B cell (primary cell): ENCODE measurements around the gene TBC1D10A. TPM values are rescaled to one million over a fixed set of nuclear protein-coding genes. Genes with fewer than 3 reads are reported as not detected.

Experiments used
- ATAC-seq: fragments of 200-7000 bp; cut with Tn5 transposase; one replicate; pipeline ENCODE4 v1.10.0; 2021; ENCODE audit warnings: low read depth, mild to moderate bottlenecking, moderate number of reproducible peaks, moderate library complexity
- CTCF ChIA-PET: fragments of 350-600 bp; sonication (Branson Sonifier 250); formaldehyde crosslinking; loops from one replicate; lab custom pipeline; 2021; ENCODE audit warnings: antibody characterized with exemption, inconsistent platforms; lab: Charles Lee
- POLR2A ChIA-PET: fragments of 350-600 bp; sonication (Branson Sonifier 250); formaldehyde crosslinking; loops from one replicate; lab custom pipeline; 2021; ENCODE audit warnings: antibody characterized with exemption; lab: Charles Lee
- DNase-seq: peaks from one replicate; pipeline ENCODE4 v3.0.0; 2013
- H2AFZ ChIP-seq: 2 replicates; pipeline ENCODE4 v1.6.1; 2012; ENCODE audit warnings: mild to moderate bottlenecking, low read depth, low read length; ENCODE audit not compliant: insufficient read depth, poor library complexity, severe bottlenecking
- H3K27ac ChIP-seq, 2 donors: 1 replicate in 1 of 2; 2 replicates in 1 of 2; pipeline ENCODE4 v1.5.1; 2012 to 2013; ENCODE audit warnings: low read length in 2 of 2, mild to moderate bottlenecking in 2 of 2, moderate library complexity in 1 of 2
- H3K27me3 ChIP-seq, 4 experiments: fragments of 200-600 bp in 1 of 4; sonication (generic) in 1 of 4; replicated peaks in 1 of 4; 1 replicate in 2 of 4; 2 replicates in 2 of 4; pipeline versions ENCODE4 v1.6.1 to v1.7.0; 2013 to 2016; ENCODE audit warnings: low read length in 3 of 4, mild to moderate bottlenecking in 2 of 4, mixed read lengths in 1 of 4, moderate library complexity in 1 of 4; ENCODE audit not compliant: insufficient read depth in 4 of 4, control insufficient read depth in 3 of 4; ENCODE audit errors: control extremely low read depth in 1 of 4
- H3K36me3 ChIP-seq, 2 experiments: replicated peaks in 1 of 2; 1 replicate in 1 of 2; 2 replicates in 1 of 2; pipeline versions ENCODE4 v1.6.1 to v1.7.1; 2013; ENCODE audit warnings: low read length in 1 of 2; ENCODE audit not compliant: insufficient read depth in 2 of 2, control insufficient read depth in 1 of 2; ENCODE audit errors: control extremely low read depth in 1 of 2, extremely low read depth in 1 of 2
- H3K4me1 ChIP-seq, 2 donors: fragments of 200-600 bp in 1 of 2; sonication (generic) in 1 of 2; 1 replicate in 1 of 2; 2 replicates in 1 of 2; pipeline versions ENCODE4 v1.5.1 to v1.6.1; 2013 to 2017; ENCODE audit warnings: low read length in 2 of 2; ENCODE audit not compliant: control insufficient read depth in 2 of 2, insufficient read depth in 2 of 2
- H3K4me2 ChIP-seq: replicated peaks from 2 replicates; pipeline ENCODE3; 2012; ENCODE audit warnings: mild to moderate bottlenecking, low read depth, low read length; ENCODE audit not compliant: poor library complexity, severe bottlenecking
- H3K4me3 ChIP-seq, 5 experiments: fragments of 200-600 bp in 1 of 5; sonication (generic) in 1 of 5; 1 replicate in 3 of 5; 2 replicates in 2 of 5; pipeline versions ENCODE4 v1.5.1 to v1.7.0; 2011 to 2016; ENCODE audit warnings: low read length in 4 of 5, mild to moderate bottlenecking in 4 of 5, low read depth in 2 of 5, control low read depth in 1 of 5, moderate library complexity in 1 of 5; ENCODE audit not compliant: insufficient read depth in 1 of 5; ENCODE audit errors: control extremely low read depth in 1 of 5, extremely low read depth in 1 of 5
- H3K79me2 ChIP-seq: fragments of 200-600 bp; sonication (generic); one replicate; pipeline ENCODE4 v1.6.0; 2016; ENCODE audit warnings: low read length; ENCODE audit not compliant: control insufficient read depth, insufficient read depth
- H3K9ac ChIP-seq: fragments of 200-600 bp; sonication (generic); 2 replicates; pipeline ENCODE4 v1.6.1; 2017; ENCODE audit warnings: mild to moderate bottlenecking, low read length, moderate library complexity
- H3K9me3 ChIP-seq, 3 donors: one replicate each; pipeline versions ENCODE4 v1.6.1 to v1.7.1; 2013; ENCODE audit warnings: low read length in 2 of 3; ENCODE audit not compliant: control insufficient read depth in 2 of 3, insufficient read depth in 1 of 3; ENCODE audit errors: control extremely low read depth in 1 of 3
- H4K20me1 ChIP-seq: 2 replicates; pipeline ENCODE4 v1.6.0; 2012; ENCODE audit warnings: mild to moderate bottlenecking, low read length; ENCODE audit not compliant: insufficient read depth, control insufficient read depth, poor library complexity, severe bottlenecking
- H3K27ac Mint-ChIP-seq: one replicate; pipeline ENCODE4 v1.8.0; 2021; ENCODE audit warnings: mixed read lengths
- H3K27me3 Mint-ChIP-seq: one replicate; pipeline ENCODE4 v1.8.0; 2021; ENCODE audit warnings: mixed read lengths
- H3K4me1 Mint-ChIP-seq: one replicate; pipeline ENCODE4 v1.8.0; 2021; ENCODE audit warnings: mixed read lengths
- H3K4me3 Mint-ChIP-seq: one replicate; pipeline ENCODE4 v1.8.0; 2021; ENCODE audit warnings: mixed read lengths
- H3K9me3 Mint-ChIP-seq: one replicate; pipeline ENCODE4 v1.8.0; 2022; ENCODE audit warnings: mixed read lengths; ENCODE audit not compliant: insufficient read depth
- EZH2 ChIP-seq: IDR thresholded peaks from 2 replicates; pipeline ENCODE4 v1.6.1; 2012; ENCODE audit warnings: borderline replicate concordance, low read depth, mild to moderate bottlenecking, moderate library complexity, low read length; ENCODE audit not compliant: insufficient read depth, poor library complexity, severe bottlenecking
- WGBS: methylation state at CpG from one replicate; pipeline ENCODE4 v1.1.5; 2013; ENCODE audit warnings: missing lambda C conversion rate; ENCODE audit not compliant: insufficient coverage; 5-methylcytosine and 5-hydroxymethylcytosine counted together
- intact Hi-C: fragments of 100-400 bp; cut with micrococcal nuclease; formaldehyde crosslinking; loops from one replicate; pipeline ENCODE4 v1.10.0; 2022
- polyA plus RNA-seq: library from polyadenylated mRNA; depleted of rRNA; stranded (reverse); fragments of >200 nt; gene quantifications from 2 replicates; pipeline ENCODE4 v1.2.3, GENCODE V29; 2012
- total RNA-seq, 2 donors: library from RNA; stranded (reverse); fragments of 120-200 nt in 1 of 2; gene quantifications; 1 replicate in 1 of 2; 2 replicates in 1 of 2; pipeline versions ENCODE4 v1.2.3 to v1.2.4, GENCODE V29; 2013 to 2022
- TF ChIP-seq, protein P1 (sequence below): fragments of 200-600 bp; IDR thresholded peaks from one replicate; pipeline ENCODE4 v1.8.0; 2022; ENCODE audit warnings: antibody characterized with exemption, mild to moderate bottlenecking

The TBC1D10A gene
- total and polyA plus RNA-seq, 2 donors (not counting 1 experiment from before 2014, with no cell fraction given), result 45.2 to 58.4 TPM

DNA sequence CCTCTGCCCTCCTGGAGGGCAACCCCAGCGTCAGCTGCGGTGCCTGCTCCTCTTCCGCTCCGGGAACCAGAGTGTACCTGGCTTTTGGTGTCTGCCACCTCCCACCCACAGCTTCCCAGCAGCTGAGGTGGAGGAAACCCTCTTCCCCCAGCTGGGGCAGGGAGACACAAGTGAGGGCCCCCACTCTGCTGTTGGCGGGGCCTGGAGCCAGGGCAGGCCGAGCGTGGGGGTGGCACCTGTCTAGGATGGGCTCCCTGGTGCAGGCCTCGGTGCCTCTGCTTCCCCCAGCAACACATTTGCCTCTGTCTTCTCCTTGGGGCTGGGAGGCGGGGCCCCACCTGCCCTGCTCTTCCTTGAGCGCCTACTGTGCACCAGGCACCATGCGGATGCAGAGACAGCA is 66.5 kb downstream of the TBC1D10A start:
- TF ChIP-seq, protein P1, sequence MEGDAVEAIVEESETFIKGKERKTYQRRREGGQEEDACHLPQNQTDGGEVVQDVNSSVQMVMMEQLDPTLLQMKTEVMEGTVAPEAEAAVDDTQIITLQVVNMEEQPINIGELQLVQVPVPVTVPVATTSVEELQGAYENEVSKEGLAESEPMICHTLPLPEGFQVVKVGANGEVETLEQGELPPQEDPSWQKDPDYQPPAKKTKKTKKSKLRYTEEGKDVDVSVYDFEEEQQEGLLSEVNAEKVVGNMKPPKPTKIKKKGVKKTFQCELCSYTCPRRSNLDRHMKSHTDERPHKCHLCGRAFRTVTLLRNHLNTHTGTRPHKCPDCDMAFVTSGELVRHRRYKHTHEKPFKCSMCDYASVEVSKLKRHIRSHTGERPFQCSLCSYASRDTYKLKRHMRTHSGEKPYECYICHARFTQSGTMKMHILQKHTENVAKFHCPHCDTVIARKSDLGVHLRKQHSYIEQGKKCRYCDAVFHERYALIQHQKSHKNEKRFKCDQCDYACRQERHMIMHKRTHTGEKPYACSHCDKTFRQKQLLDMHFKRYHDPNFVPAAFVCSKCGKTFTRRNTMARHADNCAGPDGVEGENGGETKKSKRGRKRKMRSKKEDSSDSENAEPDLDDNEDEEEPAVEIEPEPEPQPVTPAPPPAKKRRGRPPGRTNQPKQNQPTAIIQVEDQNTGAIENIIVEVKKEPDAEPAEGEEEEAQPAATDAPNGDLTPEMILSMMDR, result no peak
- no peak for TF ChIP-seq EZH2
- no peaks in the 10 kb centered on the region for H3K79me2 ChIP-seq
- H4K20me1 ChIP-seq, result no peaks in the 10 kb centered on the region
- H3K27me3 ChIP-seq, result peaks cover 0 to 3% (median 0%) of the 10 kb centered on the region in 4 experiments
- H3K36me3 ChIP-seq, result no peaks in the 10 kb centered on the region
- Mint-ChIP-seq H3K27me3 (peaks cover 9% of the 10 kb centered on the region), H3K27ac (no peak overlapping the region), H3K4me3 (no peak overlapping the region), H3K4me1 (peaks cover 9% of the 10 kb centered on the region), H3K9me3 (no peaks in the 10 kb centered on the region)
- intact Hi-C loops, result no loop called here
- DNase-seq (no peak), ATAC-seq (no peak)
- H2AFZ ChIP-seq, result no peak overlapping the region
- CTCF ChIA-PET, result interaction anchor here (1.0 to 1.4 kb wide), 5 partner anchors 9 to 152 kb away, joined by 3 to 4 read pairs (median 4); no protein-coding TSS in a partner anchor
- H3K9ac ChIP-seq, result no peak overlapping the region
- WGBS, result 89% methylated on average over 11 of the region's 11 CpGs
- H3K27ac ChIP-seq, result no peak overlapping the region
- peaks cover 5 to 14% of the 10 kb centered on the region in 2 donors for H3K4me1 ChIP-seq
- H3K4me2 ChIP-seq, result no peak overlapping the region
- POLR2A ChIA-PET, result no interaction called here
- no peaks in the 10 kb centered on the region for H3K9me3 ChIP-seq
- no peak overlapping the region for H3K4me3 ChIP-seq

DNA sequence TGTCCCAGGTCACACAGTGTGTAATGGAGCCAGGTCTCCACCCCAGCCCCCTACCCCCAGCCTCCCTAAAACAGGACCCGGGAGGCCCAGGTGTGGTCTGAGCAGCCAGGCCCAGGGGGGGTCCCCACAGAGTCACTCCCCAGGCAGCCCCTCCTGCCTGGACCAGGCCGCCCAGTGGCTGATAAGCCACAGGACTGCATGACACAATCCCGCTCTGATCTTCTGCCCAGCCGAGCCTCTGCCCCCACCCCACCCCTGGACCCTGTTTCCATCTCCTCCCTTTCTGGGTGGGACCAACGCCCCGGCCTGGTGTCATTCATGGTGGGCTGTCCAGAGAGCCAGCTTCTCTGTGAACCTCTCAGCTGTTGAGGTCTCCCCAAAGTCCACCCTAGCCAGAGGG is 72.4 kb downstream of the TBC1D10A start:
- no peaks in the 10 kb centered on the region for H4K20me1 ChIP-seq
- 95% methylated on average over 6 of the region's 6 CpGs for WGBS
- no peaks in the 10 kb centered on the region for H3K36me3 ChIP-seq
- Mint-ChIP-seq H3K9me3 (no peaks in the 10 kb centered on the region), H3K4me1 (peaks cover 1% of the 10 kb centered on the region), H3K4me3 (no peak overlapping the region), H3K27ac (no peak overlapping the region), H3K27me3 (peaks cover 13% of the 10 kb centered on the region)
- no peak overlapping the region for H3K4me2 ChIP-seq
- POLR2A ChIA-PET, result no interaction called here
- H3K27me3 ChIP-seq, result peaks cover 0 to 7% (median 0%) of the 10 kb centered on the region in 4 experiments
- H3K9me3 ChIP-seq, result no peaks in the 10 kb centered on the region
- H2AFZ ChIP-seq, result no peak overlapping the region
- ATAC-seq (no peak), DNase-seq (no peak)
- TF ChIP-seq, protein P1, result no peak
- no peak for TF ChIP-seq EZH2
- H3K27ac ChIP-seq, result no peak overlapping the region
- H3K4me3 ChIP-seq, result no peak overlapping the region
- CTCF ChIA-PET, result interaction anchor here (0.6 to 1.6 kb wide), 3 partner anchors 23 to 137 kb away, joined by 3 to 8 read pairs (median 4); no protein-coding TSS in a partner anchor
- H3K79me2 ChIP-seq, result no peaks in the 10 kb centered on the region
- H3K9ac ChIP-seq, result no peak overlapping the region
- peaks cover 0 to 9% of the 10 kb centered on the region in 2 donors for H3K4me1 ChIP-seq
- intact Hi-C loops, result no loop called here
